22Rv1 (cell line): ENCODE results near the gene RBM27.
"Not testable (repeated sequence)": the region's sequence is repeated elsewhere in the genome, so short reads cannot be mapped to it uniquely, and the experiment has no call there.

Source experiments
- H3K27ac ChIP-seq: fragments of 450-650 bp; 2 replicates; pipeline ENCODE4 v1.5.1; 2017
- ZFX ChIP-seq: fragments of 450-650 bp; IDR thresholded peaks from 2 replicates; pipeline ENCODE4 v1.6.1; 2017; ENCODE audit warnings: antibody characterized with exemption, borderline replicate concordance
- TF ChIP-seq, protein P1 (sequence below): fragments of 450-650 bp; IDR thresholded peaks from 2 replicates; pipeline ENCODE4 v1.5.1; 2017; ENCODE audit warnings: mild to moderate bottlenecking

The RBM27 gene

DNA sequence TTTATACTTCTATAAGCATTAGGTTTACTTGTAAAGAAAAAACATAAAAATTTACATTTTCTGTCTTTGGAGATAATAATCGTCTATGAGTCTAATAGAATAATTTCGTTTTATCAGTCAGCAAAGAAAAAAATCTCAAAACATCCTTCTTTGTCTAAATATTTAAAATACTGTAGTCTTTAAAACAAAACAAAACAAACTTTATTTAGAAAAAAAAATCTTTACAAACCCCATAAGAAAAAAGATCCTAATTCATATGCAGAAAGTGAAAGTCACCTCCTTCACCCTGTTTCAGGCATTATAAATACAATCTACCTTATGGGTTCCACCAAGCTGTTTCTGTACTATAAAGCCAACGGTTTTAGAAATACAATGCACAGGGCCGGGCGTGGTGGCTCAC, 26.6 kb upstream of the RBM27 start:
- no peak overlapping the region for H3K27ac ChIP-seq
- no peak for TF ChIP-seq ZFX

DNA sequence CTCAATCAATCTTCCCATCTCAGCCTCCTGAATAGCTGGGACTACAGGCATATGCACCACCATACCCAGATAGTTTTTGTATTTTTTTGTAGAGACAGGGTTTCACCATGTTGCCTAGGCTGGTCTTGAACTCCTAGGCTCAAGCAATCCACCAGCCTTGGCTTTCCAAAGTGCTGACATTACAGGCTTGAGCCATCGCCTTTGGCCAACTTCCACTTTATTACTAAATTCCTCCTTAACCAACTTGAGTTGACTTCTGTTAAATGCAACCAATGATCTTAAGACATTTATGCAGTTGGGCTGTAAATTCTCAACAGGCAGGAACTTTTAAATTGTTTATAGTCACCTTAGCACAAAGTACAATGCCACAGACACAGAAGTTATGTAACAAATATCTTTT, 23.7 kb upstream of the RBM27 start:
- TF ChIP-seq, protein P1, sequence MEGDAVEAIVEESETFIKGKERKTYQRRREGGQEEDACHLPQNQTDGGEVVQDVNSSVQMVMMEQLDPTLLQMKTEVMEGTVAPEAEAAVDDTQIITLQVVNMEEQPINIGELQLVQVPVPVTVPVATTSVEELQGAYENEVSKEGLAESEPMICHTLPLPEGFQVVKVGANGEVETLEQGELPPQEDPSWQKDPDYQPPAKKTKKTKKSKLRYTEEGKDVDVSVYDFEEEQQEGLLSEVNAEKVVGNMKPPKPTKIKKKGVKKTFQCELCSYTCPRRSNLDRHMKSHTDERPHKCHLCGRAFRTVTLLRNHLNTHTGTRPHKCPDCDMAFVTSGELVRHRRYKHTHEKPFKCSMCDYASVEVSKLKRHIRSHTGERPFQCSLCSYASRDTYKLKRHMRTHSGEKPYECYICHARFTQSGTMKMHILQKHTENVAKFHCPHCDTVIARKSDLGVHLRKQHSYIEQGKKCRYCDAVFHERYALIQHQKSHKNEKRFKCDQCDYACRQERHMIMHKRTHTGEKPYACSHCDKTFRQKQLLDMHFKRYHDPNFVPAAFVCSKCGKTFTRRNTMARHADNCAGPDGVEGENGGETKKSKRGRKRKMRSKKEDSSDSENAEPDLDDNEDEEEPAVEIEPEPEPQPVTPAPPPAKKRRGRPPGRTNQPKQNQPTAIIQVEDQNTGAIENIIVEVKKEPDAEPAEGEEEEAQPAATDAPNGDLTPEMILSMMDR, result no peak
- TF ChIP-seq ZFX, result no peak
- H3K27ac ChIP-seq, result no peak overlapping the region

DNA sequence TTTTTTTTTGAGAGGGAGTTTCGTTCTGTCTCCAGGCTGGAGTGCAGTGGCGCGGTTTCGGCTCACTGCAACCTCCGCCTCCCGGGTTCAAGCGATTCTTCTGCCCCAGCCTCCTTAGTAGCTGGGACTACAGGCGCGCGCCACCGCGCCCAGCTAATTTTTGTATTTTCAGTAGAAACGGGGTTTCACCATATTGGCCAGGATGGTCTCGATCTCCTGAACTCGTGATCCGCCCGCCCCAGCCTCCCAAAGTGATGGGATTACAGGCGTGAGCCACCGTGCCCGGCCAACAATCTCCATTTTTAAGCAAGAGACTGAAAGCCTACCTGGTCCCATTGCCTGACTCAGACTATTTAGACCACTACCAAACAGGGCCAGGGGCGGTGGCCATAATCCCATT, 20.0 kb upstream of the RBM27 start:
- peak overlapping the region; percentile 90 for H3K27ac ChIP-seq

DNA sequence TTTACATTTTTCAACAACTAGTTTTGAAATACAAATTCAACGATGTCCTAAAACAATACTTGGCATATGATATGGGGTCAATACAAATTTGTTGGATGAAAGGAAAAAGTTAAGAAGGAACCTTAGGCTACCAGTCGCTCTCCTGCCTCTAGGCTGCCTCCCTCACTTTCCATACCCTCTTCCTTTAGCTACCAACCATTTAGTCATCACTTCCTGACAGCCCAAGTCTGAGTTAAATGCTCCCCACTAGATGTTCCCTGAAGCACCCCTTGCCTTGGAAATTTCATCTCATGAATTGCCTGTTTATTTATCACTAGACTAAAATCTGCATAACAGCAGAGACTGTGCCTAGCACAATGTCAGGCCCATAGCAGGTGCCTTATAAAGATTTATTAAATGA, 18.2 kb upstream of the RBM27 start:
- no peak overlapping the region for H3K27ac ChIP-seq
- TF ChIP-seq, protein P1, result no peak
- TF ChIP-seq ZFX, result no peak

DNA sequence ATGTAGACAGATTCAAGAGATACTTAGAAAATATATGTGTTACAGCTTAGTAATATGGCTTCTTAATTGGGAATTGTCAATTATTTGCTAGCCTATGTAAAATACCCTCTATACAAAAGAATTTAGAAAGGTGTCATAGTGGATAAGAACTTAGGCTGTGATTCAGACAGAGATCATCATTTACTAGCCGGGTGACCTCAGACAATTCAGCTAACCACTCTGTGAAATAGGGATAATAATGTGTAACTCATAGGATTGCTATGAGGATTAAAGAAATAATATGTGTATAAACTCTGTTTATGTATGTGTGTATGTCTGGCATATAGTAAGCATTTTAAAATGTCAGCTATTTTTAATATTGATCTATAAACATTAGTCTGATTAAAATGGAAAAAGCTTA, 15.0 kb upstream of the RBM27 start:
- TF ChIP-seq ZFX, result no peak
- TF ChIP-seq, protein P1, result no peak
- no peak overlapping the region for H3K27ac ChIP-seq

DNA sequence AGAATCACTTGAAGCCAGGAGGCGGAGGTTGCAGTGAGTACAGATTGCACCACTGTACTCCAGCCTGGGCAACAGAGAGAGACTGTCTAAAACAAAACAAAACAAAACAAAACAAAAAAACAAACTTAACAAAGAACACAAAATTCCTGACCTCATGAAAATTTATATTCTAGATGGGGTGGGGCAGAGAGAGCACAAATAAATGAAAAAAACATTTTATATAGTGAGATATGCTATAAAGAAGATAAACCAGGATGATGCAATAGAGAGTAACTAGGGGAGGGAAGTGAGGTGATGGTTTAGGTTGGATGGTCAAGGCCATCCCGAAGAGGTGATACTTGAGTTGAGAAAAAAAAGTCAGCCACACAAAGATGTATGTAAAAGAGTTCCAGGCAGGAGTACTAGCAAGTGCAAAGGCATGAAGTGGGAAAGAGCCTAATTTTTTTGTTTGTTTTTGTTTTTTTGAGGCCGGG, 10.8 kb upstream of the RBM27 start:
- no peak overlapping the region for H3K27ac ChIP-seq
- TF ChIP-seq, protein P1, result no peak
- TF ChIP-seq ZFX, result no peak

DNA sequence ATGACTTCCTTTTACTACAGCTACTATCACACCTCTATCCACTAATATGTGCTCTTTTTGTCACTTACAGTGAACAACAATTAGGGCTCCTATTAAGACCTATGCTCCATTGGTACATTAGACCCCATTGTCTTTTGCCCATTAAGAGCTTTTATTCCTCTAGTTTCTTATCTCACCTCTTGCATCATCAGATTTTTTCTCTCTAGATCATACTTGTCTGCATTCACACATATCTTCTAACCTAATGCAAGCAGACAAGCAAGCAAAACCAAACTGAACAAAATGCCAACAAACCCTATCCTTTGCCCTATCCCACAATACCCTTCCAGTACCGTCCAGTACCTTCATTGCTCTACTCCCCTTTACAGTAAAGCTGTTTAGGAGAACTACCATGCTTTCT, 10.1 kb upstream of the RBM27 start:
- TF ChIP-seq, protein P1, result no peak
- TF ChIP-seq ZFX, result no peak
- no peak overlapping the region for H3K27ac ChIP-seq

DNA sequence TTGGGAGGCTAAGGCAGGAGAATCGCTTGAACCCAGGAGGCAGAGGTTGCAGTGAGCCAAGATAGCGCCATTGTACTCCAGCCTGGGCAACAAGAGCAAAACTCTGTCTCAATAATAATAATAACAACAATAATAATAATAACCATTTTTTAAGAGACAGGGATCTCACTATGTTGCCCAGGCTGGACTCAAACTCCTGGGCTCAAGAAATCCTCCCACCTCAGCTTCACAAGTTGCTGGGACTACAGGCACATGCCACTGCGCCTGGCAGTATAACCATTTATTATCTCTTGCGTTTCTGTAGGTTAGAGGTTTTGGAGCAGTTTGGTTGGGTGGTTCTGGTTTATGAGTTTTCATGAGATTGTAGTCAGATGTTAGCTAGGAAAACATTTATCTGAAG, 8.4 kb upstream of the RBM27 start:
- not testable (repeated sequence) for H3K27ac ChIP-seq

DNA sequence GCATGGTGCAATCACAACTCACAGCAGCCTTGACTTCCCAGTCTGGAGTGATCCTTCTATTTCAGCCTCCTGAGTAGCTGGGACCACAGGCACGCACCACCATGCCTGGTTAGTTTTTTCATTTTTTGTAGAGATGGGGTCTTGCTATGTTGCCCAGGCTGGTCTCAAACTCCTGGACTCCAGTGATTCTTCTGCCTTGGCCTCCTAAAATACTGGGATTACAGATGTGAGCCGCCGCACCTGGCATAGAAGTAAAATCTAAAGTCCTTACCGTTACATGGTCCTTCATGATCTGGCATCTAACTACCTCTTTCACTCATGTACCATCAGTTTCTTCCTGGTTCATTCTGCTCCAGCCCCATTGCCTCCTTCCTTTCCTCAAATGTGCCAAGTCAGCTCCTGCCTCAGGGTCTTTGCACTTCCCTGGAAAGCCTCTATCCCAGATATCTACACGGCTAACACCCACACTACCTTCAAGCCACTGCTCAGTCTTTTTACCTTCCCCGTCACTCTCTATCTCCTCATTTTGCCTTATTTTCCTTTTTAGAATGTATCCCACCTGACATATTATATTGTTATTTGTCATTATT, 6.9 kb upstream of the RBM27 start:
- TF ChIP-seq, protein P1, result no peak
- no peak for TF ChIP-seq ZFX
- no peak overlapping the region for H3K27ac ChIP-seq
